SU-DHL-6 (cell line): ENCODE data around the gene GATC.
"Not testable (repeated sequence)": the region's sequence is repeated elsewhere in the genome, so short reads cannot be mapped to it uniquely, and the experiment has no call there.

Experiments
- EZH2phosphoT487 ChIP-seq: fragments of 200-600 bp; sonication (generic), shearing (Covaris generic); conservative IDR thresholded peaks from 2 replicates; pipeline ENCODE4 v1.6.1; 2018; ENCODE audit warnings: mild to moderate bottlenecking, antibody characterized with exemption, low read length, moderate library complexity, mixed read lengths
- TF ChIP-seq, protein P1 (sequence below): fragments of 200-600 bp; sonication (generic); IDR thresholded peaks from one replicate; pipeline ENCODE4 v1.5.1; 2017; ENCODE audit warnings: antibody characterized with exemption, mild to moderate bottlenecking, low read length, moderate library complexity; ENCODE audit not compliant: insufficient read depth, poor library complexity, severe bottlenecking

DNA sequence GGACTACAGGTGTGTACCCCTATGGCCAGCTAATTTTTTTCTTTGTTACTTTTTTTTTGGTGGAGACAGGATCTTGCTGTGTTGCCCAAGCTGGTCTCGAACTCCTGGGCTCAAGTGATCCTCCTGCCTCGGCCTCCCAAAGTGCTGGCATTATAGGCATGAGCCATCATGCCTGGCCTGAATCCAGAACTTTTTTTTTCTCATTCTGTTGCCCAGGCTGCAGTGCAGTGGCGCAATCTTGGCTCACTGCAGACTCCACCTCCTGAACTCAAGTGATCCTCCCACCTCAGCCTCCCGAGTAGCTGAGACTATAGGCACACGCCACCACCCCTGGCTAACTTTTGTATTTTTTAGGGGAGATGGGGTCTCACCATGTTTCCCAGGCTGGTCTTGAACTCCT is 6.3 kb downstream of the GATC start:
- TF ChIP-seq, protein P1, sequence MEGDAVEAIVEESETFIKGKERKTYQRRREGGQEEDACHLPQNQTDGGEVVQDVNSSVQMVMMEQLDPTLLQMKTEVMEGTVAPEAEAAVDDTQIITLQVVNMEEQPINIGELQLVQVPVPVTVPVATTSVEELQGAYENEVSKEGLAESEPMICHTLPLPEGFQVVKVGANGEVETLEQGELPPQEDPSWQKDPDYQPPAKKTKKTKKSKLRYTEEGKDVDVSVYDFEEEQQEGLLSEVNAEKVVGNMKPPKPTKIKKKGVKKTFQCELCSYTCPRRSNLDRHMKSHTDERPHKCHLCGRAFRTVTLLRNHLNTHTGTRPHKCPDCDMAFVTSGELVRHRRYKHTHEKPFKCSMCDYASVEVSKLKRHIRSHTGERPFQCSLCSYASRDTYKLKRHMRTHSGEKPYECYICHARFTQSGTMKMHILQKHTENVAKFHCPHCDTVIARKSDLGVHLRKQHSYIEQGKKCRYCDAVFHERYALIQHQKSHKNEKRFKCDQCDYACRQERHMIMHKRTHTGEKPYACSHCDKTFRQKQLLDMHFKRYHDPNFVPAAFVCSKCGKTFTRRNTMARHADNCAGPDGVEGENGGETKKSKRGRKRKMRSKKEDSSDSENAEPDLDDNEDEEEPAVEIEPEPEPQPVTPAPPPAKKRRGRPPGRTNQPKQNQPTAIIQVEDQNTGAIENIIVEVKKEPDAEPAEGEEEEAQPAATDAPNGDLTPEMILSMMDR: not testable (repeated sequence)
- TF ChIP-seq EZH2phosphoT487: not testable (repeated sequence)
